Measurements from ENCODE around the gene CDK6. TPM values are rescaled to one million over a fixed set of nuclear protein-coding genes. Genes with fewer than 3 reads are reported as not detected.

Gene CDK6
- total and polyA plus RNA-seq, 4 donors: 3.3 to 35.0 (median 12.0) TPM

- TF ChIP-seq YY1 (IDR thresholded peaks at IDR 0.05) (no peak), EGR1 (IDR thresholded peaks at IDR 0.05; ENCODE audit: low read depth in 2 of 2) (no peak), RAD21 (IDR thresholded peaks at IDR 0.05) (no peak), ZBTB33 (IDR thresholded peaks at IDR 0.05) (no peak), NR2F2 (IDR thresholded peaks at IDR 0.05) (no peak), SP1 (IDR thresholded peaks at IDR 0.05) (no peak), FOXA1 (IDR thresholded peaks at IDR 0.05) (no peak), FOXA2 (IDR thresholded peaks at IDR 0.05) (no peak)
These were observed 183.8 kb downstream of the CDK6 start (continued) for GRCh38 chr7:92652536-92652935.

GRCh38 chr7:92650391-92650790 is 186.0 kb downstream of the CDK6 start:
- H3K36me3 ChIP-seq (ENCODE audit: control insufficient read depth in 4 of 4, insufficient read depth in 3 of 4, low read depth in 1 of 4, low read length in 3 of 4): no peaks in the 10 kb centered on the region

More at GRCh38 chr7:92650391-92650790, 186.0 kb downstream of the CDK6 start:
- Histone ChIP-seq H3K27me3 (ENCODE audit: control insufficient read depth in 4 of 4, insufficient read depth in 4 of 4, low read length in 3 of 4) (no peaks in the 10 kb centered on the region), H3K9me3 (ENCODE audit: control insufficient read depth in 4 of 4, low read length in 3 of 4) (no peaks in the 10 kb centered on the region), H3K4me1 (ENCODE audit: control insufficient read depth in 4 of 4, insufficient read depth in 4 of 4, low read length in 3 of 4) (peaks cover 0 to 6% (median 1%) of the 10 kb centered on the region in 4 donors), H3K9ac (ENCODE audit: low read depth in 1 of 2, low read length in 2 of 2) (no peak overlapping the region), H3K27ac (ENCODE audit: low read depth in 1 of 2, low read length in 2 of 2) (no peak overlapping the region), H3K4me3 (ENCODE audit: low read depth in 1 of 3, low read length in 3 of 3) (no peak overlapping the region)
- 89% methylated on average over 3 of the region's 3 CpGs for WGBS
- DNase-seq (ENCODE audit: low spot score): no peak
- no peak for TF ChIP-seq RAD21 (IDR thresholded peaks at IDR 0.05)
- TF ChIP-seq ATF3 (IDR thresholded peaks at IDR 0.05): no peak
- no peak for TF ChIP-seq YY1 (IDR thresholded peaks at IDR 0.05)
- TF ChIP-seq TAF1 (conservative IDR thresholded peaks at IDR 0.05): no peak
- TF ChIP-seq EGR1 (IDR thresholded peaks at IDR 0.05; ENCODE audit: low read depth in 2 of 2): no peak
- TF ChIP-seq REST (IDR thresholded peaks at IDR 0.05): no peak
- no peak for TF ChIP-seq MAX (IDR thresholded peaks at IDR 0.05)
- no peak for TF ChIP-seq GABPA (IDR thresholded peaks at IDR 0.05 in 1 of 2, conservative IDR thresholded peaks at IDR 0.05 in 1 of 2)
- TF ChIP-seq JUND (IDR thresholded peaks at IDR 0.05): no peak
- no peak for TF ChIP-seq HNF4A (conservative IDR thresholded peaks at IDR 0.05)
- TF ChIP-seq RXRA (IDR thresholded peaks at IDR 0.05): no peak
- no peak for TF ChIP-seq ZBTB33 (IDR thresholded peaks at IDR 0.05)
- no peak for TF ChIP-seq FOXA2 (IDR thresholded peaks at IDR 0.05)
- no peak for TF ChIP-seq FOXA1 (IDR thresholded peaks at IDR 0.05)
- TF ChIP-seq HNF4G (IDR thresholded peaks at IDR 0.05): no peak
- TF ChIP-seq CTCF (IDR thresholded peaks at IDR 0.05; ENCODE audit: low read depth, low read length, missing input control): no peak
- TF ChIP-seq SP1 (IDR thresholded peaks at IDR 0.05): no peak
- TF ChIP-seq NR2F2 (IDR thresholded peaks at IDR 0.05): no peak

Data from liver (tissue), 9 donors.